GM12878 (cell line): ENCODE results near the gene VCX2. TPM values are rescaled to one million over a fixed set of nuclear protein-coding genes. Genes with fewer than 3 reads are reported as not detected.

Source experiments
- ATAC-seq: fragments of 200-7000 bp; cut with Tn5 transposase; 3 replicates; pipeline ENCODE4 v1.9.1; 2020; ENCODE audit warnings: mild to moderate bottlenecking, moderate library complexity
- BruUV-seq: library from RNA; stranded (reverse); fragments of 400-500 nt; replicated peaks from 2 replicates; lab custom pipeline; 2021; lab: Mats Ljungman, UMichigan
- CTCF ChIA-PET: fragments of 300-600 bp; sonication (Branson Sonifier 250); formaldehyde crosslinking; extraction: SDS; loops from one replicate; lab custom pipeline; 2021; ENCODE audit warnings: inconsistent platforms; lab: Yijun Ruan, JAX
- POLR2A ChIA-PET: fragments of 350-600 bp; formaldehyde crosslinking; extraction: SDS; loops from one replicate; lab custom pipeline; 2021; ENCODE audit warnings: inconsistent platforms; lab: Charles Lee
- RAD21 ChIA-PET: fragments of 300-600 bp; sonication (Branson Sonifier 250); formaldehyde crosslinking; loops from one replicate; lab custom pipeline; 2023; ENCODE audit warnings: antibody characterized with exemption; ENCODE audit not compliant: unreplicated experiment; lab: Charles Lee
- SMC1A ChIA-PET: fragments of 300-600 bp; sonication (Branson Sonifier 250); formaldehyde crosslinking; loops from one replicate; lab custom pipeline; 2023; ENCODE audit not compliant: unreplicated experiment, uncharacterized antibody; lab: Charles Lee
- DNase-seq: peaks from one replicate; pipeline ENCODE4 v3.0.0-alpha.2; 2011; ENCODE audit warnings: low read depth, low spot score
- FAIRE-seq: peaks from 3 replicates; lab custom pipeline; 2011; peaks lifted over from hg19 to GRCh38; lab: Jason Lieb, UNC
- H2AFZ ChIP-seq: 2 replicates; pipeline ENCODE4 v1.6.0; 2011; ENCODE audit warnings: low read depth, low read length, control low read depth; ENCODE audit not compliant: control insufficient read depth
- H3K27ac ChIP-seq: 2 replicates; pipeline ENCODE4 v1.5.1; 2011; ENCODE audit warnings: control low read depth; ENCODE audit not compliant: control insufficient read depth, insufficient read depth
- H3K27me3 ChIP-seq, 2 experiments: replicated peaks in 1 of 2; 2 replicates each; pipeline versions ENCODE4 v1.6.0 to v1.6.1; 2011; ENCODE audit warnings: low read length in 1 of 2; ENCODE audit not compliant: control insufficient read depth in 2 of 2, insufficient read depth in 2 of 2
- H3K36me3 ChIP-seq, 2 experiments: 2 replicates each; pipeline ENCODE4 v1.5.1; 2011; ENCODE audit warnings: low read length in 1 of 2; ENCODE audit not compliant: control insufficient read depth in 2 of 2, insufficient read depth in 2 of 2
- H3K4me1 ChIP-seq: 2 replicates; pipeline ENCODE4 v1.6.1; 2011; ENCODE audit warnings: mild to moderate bottlenecking, low read length, moderate library complexity, mixed read lengths; ENCODE audit not compliant: control insufficient read depth, insufficient read depth
- H3K4me2 ChIP-seq: 2 replicates; pipeline ENCODE4 v1.6.0; 2011; ENCODE audit warnings: control low read depth; ENCODE audit not compliant: control insufficient read depth, insufficient read depth
- H3K4me3 ChIP-seq: fragments of 200-600 bp; sonication (generic); 2 replicates; pipeline ENCODE4 v1.5.1; 2016
- H3K79me2 ChIP-seq: 2 replicates; pipeline ENCODE4 v1.6.0; 2011; ENCODE audit warnings: low read length; ENCODE audit not compliant: control insufficient read depth, insufficient read depth
- H3K9ac ChIP-seq: 2 replicates; pipeline ENCODE4 v1.8.0; 2011; ENCODE audit warnings: low read length, control low read depth, mixed read lengths; ENCODE audit not compliant: control insufficient read depth, insufficient read depth
- H3K9me3 ChIP-seq: replicated peaks from 3 replicates; pipeline ENCODE4 v1.5.1; 2011; ENCODE audit warnings: mild to moderate bottlenecking, low read length; ENCODE audit not compliant: control insufficient read depth, insufficient read depth
- H4K20me1 ChIP-seq: 2 replicates; pipeline ENCODE4 v1.6.0; 2011; ENCODE audit not compliant: control insufficient read depth, insufficient read depth
- ATF2 ChIP-seq: IDR thresholded peaks from 2 replicates; pipeline ENCODE4 v1.6.1; 2012; ENCODE audit warnings: low read length, inconsistent platforms
- ATF7 ChIP-seq: fragments of 450-650 bp; IDR thresholded peaks from 2 replicates; pipeline ENCODE4 v1.6.1; 2016; ENCODE audit warnings: low read depth, mild to moderate bottlenecking
- BRCA1 ChIP-seq: IDR thresholded peaks from 2 replicates; pipeline ENCODE4 v1.6.1; 2011; ENCODE audit warnings: low read depth, low read length, improper control_type of control experiment
- HDAC6 ChIP-seq: fragments of 200-600 bp; sonication (generic); IDR thresholded peaks from one replicate; pipeline ENCODE4 v1.8.0; 2017; ENCODE audit warnings: antibody characterized with exemption; ENCODE audit not compliant: unreplicated experiment
- JUNB ChIP-seq: IDR thresholded peaks from 2 replicates; pipeline ENCODE4 v1.6.1; 2016; ENCODE audit warnings: antibody characterized with exemption, mild to moderate bottlenecking
- KDM1A ChIP-seq: fragments of 200-600 bp; sonication (generic); IDR thresholded peaks from 2 replicates; pipeline ENCODE4 v1.6.1; 2016; ENCODE audit warnings: borderline replicate concordance
- LARP7 ChIP-seq: fragments of 450-650 bp; IDR thresholded peaks from 2 replicates; pipeline ENCODE4 v1.6.1; 2017; ENCODE audit warnings: mild to moderate bottlenecking
- NFYB ChIP-seq: IDR thresholded peaks from 2 replicates; pipeline ENCODE4 v1.6.1; 2011; ENCODE audit warnings: low read depth, mild to moderate bottlenecking, low read length, improper control_type of control experiment, moderate library complexity; ENCODE audit not compliant: insufficient read depth
- NR2F1 ChIP-seq: fragments of 450-650 bp; conservative IDR thresholded peaks from 2 replicates; pipeline ENCODE4 v1.6.1; 2017; ENCODE audit warnings: mild to moderate bottlenecking
- POLR2AphosphoS2 ChIP-seq: IDR thresholded peaks from 2 replicates; pipeline ENCODE4 v1.6.1; 2011; ENCODE audit warnings: low read depth, mild to moderate bottlenecking, low read length, improper control_type of control experiment, moderate library complexity
- POU2F2 ChIP-seq: IDR thresholded peaks from 3 replicates; pipeline ENCODE4 v1.6.1; 2011; ENCODE audit warnings: low read depth, mild to moderate bottlenecking, low read length, borderline replicate concordance
- PRDM15 ChIP-seq: fragments of 450-650 bp; formaldehyde crosslinking; IDR thresholded peaks from 2 replicates; pipeline ENCODE4 v1.4.0; 2020; ENCODE audit warnings: mild to moderate bottlenecking, moderate library complexity
- RB1 ChIP-seq: fragments of 450-650 bp; formaldehyde crosslinking; IDR thresholded peaks from 2 replicates; pipeline ENCODE4 v1.6.1; 2017; ENCODE audit warnings: mild to moderate bottlenecking, borderline replicate concordance
- SMARCA5 ChIP-seq: fragments of 450-650 bp; IDR thresholded peaks from 2 replicates; pipeline ENCODE4 v1.6.1; 2017; ENCODE audit warnings: mild to moderate bottlenecking
- STAT3 ChIP-seq: IDR thresholded peaks from 2 replicates; pipeline ENCODE4 v1.6.1; 2011; ENCODE audit warnings: low read depth, low read length, improper control_type of control experiment
- ZBED1 ChIP-seq: IDR thresholded peaks from 2 replicates; pipeline ENCODE4 v1.6.1; 2016; ENCODE audit warnings: borderline replicate concordance
- ZNF207 ChIP-seq: fragments of 450-650 bp; IDR thresholded peaks from 2 replicates; pipeline ENCODE4 v1.6.1; 2014; ENCODE audit warnings: antibody characterized with exemption, mild to moderate bottlenecking, borderline replicate concordance
- whole genome bisulfite sequencing: methylation state at CpG from one replicate; pipeline ENCODE4 v1.1.6; 2016; ENCODE audit warnings: low lambda C conversion rate; ENCODE audit not compliant: insufficient replicate concordance, insufficient coverage; ENCODE audit errors: missing lambda C conversion rate; 5-methylcytosine and 5-hydroxymethylcytosine counted together
- in situ Hi-C: fragments of 300-500 bp; cut with MboI; formaldehyde crosslinking; loops from 9 replicates; pipeline ENCODE4 v1.14.3; 2018; ENCODE audit warnings: mixed read lengths
- intact Hi-C: fragments of 100-400 bp; cut with micrococcal nuclease; formaldehyde crosslinking; loops from one replicate; pipeline ENCODE4 v1.14.2; 2022; ENCODE audit not compliant: unreplicated experiment
- polyA plus RNA-seq, 11 experiments: library from polyadenylated mRNA; depleted of rRNA in 4 of 11; unstranded in 6 of 11; stranded (reverse) in 5 of 11; fragments of >200 nt; fragmentation: Nextera tagmentation in 4 of 11; fragmentation: Illumina TruSeq in 1 of 11; extraction: Ambion mirVana in 4 of 11; extraction: Trizol in 1 of 11; gene quantifications; 1 replicate in 1 of 11; 2 replicates in 10 of 11; pipeline versions ENCODE4 v1.2.1 to v1.2.3, GENCODE V29; 2011 to 2016; ENCODE audit warnings: inconsistent platforms in 2 of 11, missing spikeins in 2 of 11, low read depth in 1 of 11
- total RNA-seq, 4 experiments: library from RNA; depleted of rRNA in 3 of 4; stranded (reverse); fragments of >200 nt in 3 of 4; fragmentation: Illumina TruSeq in 1 of 4; extraction: Trizol in 1 of 4; gene quantifications; 2 replicates each; pipeline versions ENCODE4 v1.2.1 to v1.2.3, GENCODE V29; 2013 to 2021

The VCX2 gene
- total and polyA plus RNA-seq, 10 of the 15 experiments (the other 5 are each of a cell fraction or from before 2014, with no cell fraction given), result not detected

DNA sequence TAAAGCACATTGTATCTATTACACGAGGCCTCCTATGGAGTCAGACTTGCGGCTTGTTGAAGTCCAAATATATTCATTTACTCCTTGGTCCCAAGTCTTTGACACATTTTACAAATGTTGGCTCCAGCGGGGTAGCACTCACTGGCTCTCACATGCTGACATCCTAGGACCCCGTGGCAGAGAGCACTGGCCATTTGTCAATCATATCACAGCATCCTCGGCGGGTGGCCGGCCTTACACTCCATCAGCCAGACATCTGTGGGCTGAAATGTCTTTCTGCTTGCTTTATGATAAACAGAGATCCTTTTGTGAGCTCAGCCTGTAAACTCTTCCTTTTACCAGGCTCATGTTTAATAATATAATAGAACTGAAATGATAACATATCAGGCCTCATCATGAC is 25.7 kb upstream of the VCX2 start:
- no peak for ATAC-seq
- ChIA-PET RAD21 (no interaction called here), POLR2A (no interaction called here), CTCF (no interaction called here), SMC1A (no interaction called here)
- WGBS, result 25% methylated on average over 7 of the region's 7 CpGs
- Histone ChIP-seq H3K36me3 (no peaks in the 10 kb centered on the region), H3K9me3 (no peaks in the 10 kb centered on the region), H3K4me3 (no peak overlapping the region), H3K9ac (no peak overlapping the region), H3K4me1 (no peaks in the 10 kb centered on the region), H3K27me3 (no peaks in the 10 kb centered on the region), H3K79me2 (no peaks in the 10 kb centered on the region), H4K20me1 (no peaks in the 10 kb centered on the region), H3K4me2 (no peak overlapping the region), H2AFZ (no peak overlapping the region), H3K27ac (no peak overlapping the region)
- intact Hi-C loops, result no loop called here
- no TSS peak for BruUV-seq
- DNase-seq, result no peak
- FAIRE-seq, result no peak
- in situ Hi-C loops, result no loop called here
- TF ChIP-seq LARP7 (no peak), HDAC6 (no peak), SMARCA5 (no peak), ZBED1 (no peak), JUNB (no peak), BRCA1 (no peak), NR2F1 (no peak), STAT3 (no peak), POU2F2 (no peak), PRDM15 (CRISPR knock-in tag) (no peak), ATF2 (no peak), KDM1A (no peak), POLR2AphosphoS2 (no peak), ZNF207 (no peak), ATF7 (no peak), RB1 (no peak), NFYB (no peak)
